Measurements from ENCODE around the gene DDX50.
"Not testable (repeated sequence)": the region's sequence is repeated elsewhere in the genome, so short reads cannot be mapped to it uniquely, and the experiment has no call there.

The DDX50 gene

GRCh38 chr10:68902382-68902781, 1.3 kb downstream of the DDX50 start:
- DNase-seq (ENCODE audit: low spot score): no peak

- DNase-seq (ENCODE audit: low spot score): no peak
Measured at GRCh38 chr10:68924593-68924992, 23.5 kb downstream of the DDX50 start.

- DNase-seq (ENCODE audit: low spot score): no peak
Measured at GRCh38 chr10:68925489-68925888, 24.4 kb downstream of the DDX50 start.

- DNase-seq (ENCODE audit: low spot score): not testable (repeated sequence)
Measured at GRCh38 chr10:68929157-68929556, 28.0 kb downstream of the DDX50 start.

GRCh38 chr10:68929888-68930287, 28.8 kb downstream of the DDX50 start:
- DNase-seq (ENCODE audit: low spot score): not testable (repeated sequence)

- not testable (repeated sequence) for DNase-seq (ENCODE audit: low spot score)
Measured at GRCh38 chr10:68932860-68933259, 31.7 kb downstream of the DDX50 start.

GRCh38 chr10:68934994-68935393, 33.9 kb downstream of the DDX50 start:
- no peak for DNase-seq (ENCODE audit: low spot score)

GRCh38 chr10:68938117-68938516, 37.0 kb downstream of the DDX50 start:
- DNase-seq (ENCODE audit: low spot score): no peak

- no peak for DNase-seq (ENCODE audit: low spot score)
Measured at GRCh38 chr10:68938884-68939283, 37.8 kb downstream of the DDX50 start.

- not testable (repeated sequence) for DNase-seq (ENCODE audit: low spot score)
Measured at GRCh38 chr10:68940917-68941316, 39.8 kb downstream of the DDX50 start.

GRCh38 chr10:68950598-68950997, 49.5 kb downstream of the DDX50 start:
- no peak for DNase-seq (ENCODE audit: low spot score)

- DNase-seq (ENCODE audit: low spot score): no peak
Measured at GRCh38 chr10:68954904-68955303, 53.8 kb downstream of the DDX50 start.

- DNase-seq (ENCODE audit: low spot score): no peak
Measured at GRCh38 chr10:68955355-68955831, 54.3 kb downstream of the DDX50 start.

- DNase-seq (ENCODE audit: low spot score): peak; percentile 91
Measured at GRCh38 chr10:68955832-68956532, 54.9 kb downstream of the DDX50 start, which contains the start of gene DDX21. Gene DDX21, plus strand, starts transcription at chr10:68956170. Its CDS starts 56 bp downstream, at chr10:68956226.

GRCh38 chr10:68957284-68957615, 56.1 kb downstream of the DDX50 start:
- no peak for DNase-seq (ENCODE audit: low spot score)

- no peak for DNase-seq (ENCODE audit: low spot score)
Measured at GRCh38 chr10:68957654-68958053, 56.5 kb downstream of the DDX50 start.

GRCh38 chr10:68959695-68960527, 58.8 kb downstream of the DDX50 start:
- no peak for DNase-seq (ENCODE audit: low spot score)

- DNase-seq (ENCODE audit: low spot score): no peak
Measured at GRCh38 chr10:68963151-68963550, 62.0 kb downstream of the DDX50 start.

GRCh38 chr10:68973975-68974374, 72.9 kb downstream of the DDX50 start:
- no peak for DNase-seq (ENCODE audit: low spot score)

GRCh38 chr10:68975936-68976473, 74.9 kb downstream of the DDX50 start:
- DNase-seq (ENCODE audit: low spot score): not testable (repeated sequence)

GRCh38 chr10:68979738-68980137, 78.6 kb downstream of the DDX50 start:
- not testable (repeated sequence) for DNase-seq (ENCODE audit: low spot score)

- DNase-seq (ENCODE audit: low spot score): no peak
Measured at GRCh38 chr10:68981074-68981473, 80.0 kb downstream of the DDX50 start.

- DNase-seq (ENCODE audit: low spot score): no peak
Measured at GRCh38 chr10:68982389-68982788, 81.3 kb downstream of the DDX50 start.
